Measurements from ENCODE around the gene UNC50. TPM values are rescaled to one million over a fixed set of nuclear protein-coding genes. Genes with fewer than 3 reads are reported as not detected.

Gene UNC50
- total and polyA plus RNA-seq, 2 donors from 2014 or later = 53.2 to 58.0 TPM

DNA sequence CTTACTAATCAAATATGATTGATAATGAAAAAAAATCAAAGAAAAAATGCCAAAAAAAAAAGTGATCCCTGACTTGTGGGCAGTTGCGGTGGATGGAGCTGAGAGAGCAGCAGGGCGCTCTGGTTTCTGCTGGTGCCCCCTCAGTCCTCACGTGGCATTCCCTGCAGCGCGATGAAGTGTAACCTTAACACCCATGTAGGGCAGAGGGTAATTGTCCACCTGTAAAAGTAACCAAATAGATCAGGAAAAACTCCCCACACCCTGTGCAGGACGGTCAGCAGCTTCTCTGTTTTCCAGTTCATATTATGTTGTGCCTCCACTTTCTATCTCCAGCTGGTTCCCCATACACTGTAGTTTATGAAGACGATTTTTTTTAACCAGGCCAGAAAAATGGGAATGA is 25.1 kb upstream of the UNC50 start:
- H3K27ac ChIP-seq (ENCODE audit: low read depth in 2 of 2, low read length in 2 of 2) = no peak overlapping the region
- no peak overlapping the region for H3K4me3 ChIP-seq (ENCODE audit: low read length in 3 of 3)
- H3K36me3 ChIP-seq (ENCODE audit: control insufficient read depth in 2 of 3, insufficient read depth in 3 of 3, low read length in 3 of 3) = peaks cover 0 to 10% (median 7%) of the 10 kb centered on the region in 3 donors
- intact Hi-C loops (cut with DNase I) = no loop called here
- no peak for FAIRE-seq
- H3K27me3 ChIP-seq (ENCODE audit: control insufficient read depth, insufficient read depth, low read length) = no peaks in the 10 kb centered on the region
- TF ChIP-seq, protein P1, sequence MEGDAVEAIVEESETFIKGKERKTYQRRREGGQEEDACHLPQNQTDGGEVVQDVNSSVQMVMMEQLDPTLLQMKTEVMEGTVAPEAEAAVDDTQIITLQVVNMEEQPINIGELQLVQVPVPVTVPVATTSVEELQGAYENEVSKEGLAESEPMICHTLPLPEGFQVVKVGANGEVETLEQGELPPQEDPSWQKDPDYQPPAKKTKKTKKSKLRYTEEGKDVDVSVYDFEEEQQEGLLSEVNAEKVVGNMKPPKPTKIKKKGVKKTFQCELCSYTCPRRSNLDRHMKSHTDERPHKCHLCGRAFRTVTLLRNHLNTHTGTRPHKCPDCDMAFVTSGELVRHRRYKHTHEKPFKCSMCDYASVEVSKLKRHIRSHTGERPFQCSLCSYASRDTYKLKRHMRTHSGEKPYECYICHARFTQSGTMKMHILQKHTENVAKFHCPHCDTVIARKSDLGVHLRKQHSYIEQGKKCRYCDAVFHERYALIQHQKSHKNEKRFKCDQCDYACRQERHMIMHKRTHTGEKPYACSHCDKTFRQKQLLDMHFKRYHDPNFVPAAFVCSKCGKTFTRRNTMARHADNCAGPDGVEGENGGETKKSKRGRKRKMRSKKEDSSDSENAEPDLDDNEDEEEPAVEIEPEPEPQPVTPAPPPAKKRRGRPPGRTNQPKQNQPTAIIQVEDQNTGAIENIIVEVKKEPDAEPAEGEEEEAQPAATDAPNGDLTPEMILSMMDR (IDR thresholded peaks at IDR 0.05; ENCODE audit: borderline replicate concordance, extremely low read depth, insufficient read depth) = no peak
- no peaks in the 10 kb centered on the region for H3K4me1 ChIP-seq (ENCODE audit: control insufficient read depth in 2 of 3, insufficient read depth in 2 of 3, low read depth in 1 of 3, low read length in 3 of 3)
- H3K9ac ChIP-seq (ENCODE audit: low read length in 3 of 3) = no peak overlapping the region
- DNase-seq = peak in 3 of 5 donors; percentile 48 to 66 (median 62)
- no peaks in the 10 kb centered on the region for H3K9me3 ChIP-seq (ENCODE audit: control insufficient read depth in 2 of 3, insufficient read depth in 1 of 3, low read length in 3 of 3)

DNA sequence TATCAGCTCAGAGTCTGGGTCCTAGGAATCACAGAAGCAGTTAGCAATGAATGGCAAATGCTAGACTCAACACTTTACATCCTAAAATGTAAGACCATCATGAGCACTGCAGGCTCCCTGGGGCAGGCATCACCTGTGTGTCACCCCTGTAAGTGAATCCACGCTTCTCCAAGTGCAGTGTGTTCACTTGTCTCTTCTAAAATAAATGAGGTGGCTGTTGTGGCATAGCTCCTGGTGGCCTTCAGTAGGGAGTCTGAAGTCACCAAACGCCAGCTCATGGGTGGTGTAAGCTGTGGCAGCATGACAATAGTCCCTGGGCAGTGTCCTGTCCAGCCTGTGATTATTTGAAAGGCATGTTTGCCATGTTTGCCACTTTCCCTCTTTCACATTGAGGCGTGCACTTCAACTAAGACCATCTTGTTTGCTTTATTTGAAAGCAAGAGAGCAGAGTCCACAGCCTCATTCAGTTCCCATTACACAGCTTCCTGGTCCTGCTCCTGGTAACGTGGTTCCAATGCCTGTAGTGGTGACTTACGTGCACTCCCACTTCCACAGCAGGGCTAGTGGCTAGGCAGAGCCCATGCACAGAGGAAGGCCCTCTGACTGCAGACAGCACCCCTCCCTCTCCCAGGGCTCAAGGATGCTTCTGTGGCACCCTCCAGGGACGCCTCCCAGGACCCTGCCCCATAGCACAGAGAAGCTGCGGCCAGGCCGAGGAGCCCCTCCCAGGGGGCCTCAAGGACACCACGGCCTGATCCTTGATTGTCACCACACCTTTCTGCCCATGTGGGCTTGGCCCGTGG is 24.4 kb upstream of the UNC50 start:
- Histone ChIP-seq H3K27ac (ENCODE audit: low read depth in 2 of 2, low read length in 2 of 2) (no peak overlapping the region), H3K9me3 (ENCODE audit: control insufficient read depth in 2 of 3, insufficient read depth in 1 of 3, low read length in 3 of 3) (no peaks in the 10 kb centered on the region), H3K9ac (ENCODE audit: low read length in 3 of 3) (no peak overlapping the region), H3K27me3 (ENCODE audit: control insufficient read depth, insufficient read depth, low read length) (no peaks in the 10 kb centered on the region), H3K36me3 (ENCODE audit: control insufficient read depth in 2 of 3, insufficient read depth in 3 of 3, low read length in 3 of 3) (peaks cover 0 to 10% (median 7%) of the 10 kb centered on the region in 3 donors), H3K4me3 (ENCODE audit: low read length in 3 of 3) (no peak overlapping the region), H3K4me1 (ENCODE audit: control insufficient read depth in 2 of 3, insufficient read depth in 2 of 3, low read depth in 1 of 3, low read length in 3 of 3) (no peaks in the 10 kb centered on the region)
- no peak for FAIRE-seq
- TF ChIP-seq, protein P1 (IDR thresholded peaks at IDR 0.05; ENCODE audit: borderline replicate concordance, extremely low read depth, insufficient read depth) = no peak
- intact Hi-C loops (cut with DNase I) = no loop called here
- no peak for DNase-seq

DNA sequence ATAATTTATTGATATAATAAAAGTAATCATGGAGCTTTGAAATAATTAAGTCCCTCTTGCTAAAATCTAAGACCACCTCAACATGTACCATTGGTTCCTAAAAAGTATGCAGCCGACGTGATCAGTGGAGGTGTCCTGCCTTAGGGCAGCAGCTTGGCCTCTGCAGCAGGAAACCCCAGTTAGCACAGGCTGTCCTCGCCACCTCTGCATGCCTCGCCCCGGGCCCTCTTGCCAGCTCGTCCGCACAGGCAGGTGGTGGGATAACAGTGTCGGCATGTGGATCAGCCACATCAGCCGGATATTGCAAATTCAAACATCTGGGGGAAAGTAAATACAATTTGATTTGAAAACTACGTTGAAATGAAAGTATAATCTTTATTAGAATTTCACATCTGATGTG is 23.0 kb upstream of the UNC50 start:
- Histone ChIP-seq H3K36me3 (ENCODE audit: control insufficient read depth in 2 of 3, insufficient read depth in 3 of 3, low read length in 3 of 3) (peaks cover 0 to 12% (median 9%) of the 10 kb centered on the region in 3 donors), H3K4me1 (ENCODE audit: control insufficient read depth in 2 of 3, insufficient read depth in 2 of 3, low read depth in 1 of 3, low read length in 3 of 3) (no peaks in the 10 kb centered on the region)
- intact Hi-C loops (cut with DNase I) = no loop called here

More for the DNA sequence above, 23.0 kb upstream of the UNC50 start:
- Histone ChIP-seq H3K9ac (ENCODE audit: low read length in 3 of 3) (no peak overlapping the region), H3K27ac (ENCODE audit: low read depth in 2 of 2, low read length in 2 of 2) (no peak overlapping the region), H3K27me3 (ENCODE audit: control insufficient read depth, insufficient read depth, low read length) (no peaks in the 10 kb centered on the region), H3K9me3 (ENCODE audit: control insufficient read depth in 2 of 3, insufficient read depth in 1 of 3, low read length in 3 of 3) (no peaks in the 10 kb centered on the region), H3K4me3 (ENCODE audit: low read length in 3 of 3) (no peak overlapping the region)
- FAIRE-seq (no peak), DNase-seq (no peak)
- TF ChIP-seq, protein P1 (IDR thresholded peaks at IDR 0.05; ENCODE audit: borderline replicate concordance, extremely low read depth, insufficient read depth) = no peak

Measured in kidney (tissue), 14 donors.